ENCODE data around the gene AFTPH.

GRCh38 chr2:64542071-64543007 is 18.2 kb downstream of the AFTPH start:
- TF ChIP-seq, protein P1, sequence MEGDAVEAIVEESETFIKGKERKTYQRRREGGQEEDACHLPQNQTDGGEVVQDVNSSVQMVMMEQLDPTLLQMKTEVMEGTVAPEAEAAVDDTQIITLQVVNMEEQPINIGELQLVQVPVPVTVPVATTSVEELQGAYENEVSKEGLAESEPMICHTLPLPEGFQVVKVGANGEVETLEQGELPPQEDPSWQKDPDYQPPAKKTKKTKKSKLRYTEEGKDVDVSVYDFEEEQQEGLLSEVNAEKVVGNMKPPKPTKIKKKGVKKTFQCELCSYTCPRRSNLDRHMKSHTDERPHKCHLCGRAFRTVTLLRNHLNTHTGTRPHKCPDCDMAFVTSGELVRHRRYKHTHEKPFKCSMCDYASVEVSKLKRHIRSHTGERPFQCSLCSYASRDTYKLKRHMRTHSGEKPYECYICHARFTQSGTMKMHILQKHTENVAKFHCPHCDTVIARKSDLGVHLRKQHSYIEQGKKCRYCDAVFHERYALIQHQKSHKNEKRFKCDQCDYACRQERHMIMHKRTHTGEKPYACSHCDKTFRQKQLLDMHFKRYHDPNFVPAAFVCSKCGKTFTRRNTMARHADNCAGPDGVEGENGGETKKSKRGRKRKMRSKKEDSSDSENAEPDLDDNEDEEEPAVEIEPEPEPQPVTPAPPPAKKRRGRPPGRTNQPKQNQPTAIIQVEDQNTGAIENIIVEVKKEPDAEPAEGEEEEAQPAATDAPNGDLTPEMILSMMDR (IDR thresholded peaks at IDR 0.05) = no peak
- TF ChIP-seq POLR2A (IDR thresholded peaks at IDR 0.05) = no peak

Measured in testis (tissue), 2 donors.